ENCODE data around the gene PTPRE. TPM values are rescaled to one million over a fixed set of nuclear protein-coding genes. Genes with fewer than 3 reads are reported as not detected.

The PTPRE gene
- total RNA-seq, 1 donor, result 0.09 TPM

- no peak for DNase-seq (ENCODE audit: low read depth)
- TF ChIP-seq, protein P1, sequence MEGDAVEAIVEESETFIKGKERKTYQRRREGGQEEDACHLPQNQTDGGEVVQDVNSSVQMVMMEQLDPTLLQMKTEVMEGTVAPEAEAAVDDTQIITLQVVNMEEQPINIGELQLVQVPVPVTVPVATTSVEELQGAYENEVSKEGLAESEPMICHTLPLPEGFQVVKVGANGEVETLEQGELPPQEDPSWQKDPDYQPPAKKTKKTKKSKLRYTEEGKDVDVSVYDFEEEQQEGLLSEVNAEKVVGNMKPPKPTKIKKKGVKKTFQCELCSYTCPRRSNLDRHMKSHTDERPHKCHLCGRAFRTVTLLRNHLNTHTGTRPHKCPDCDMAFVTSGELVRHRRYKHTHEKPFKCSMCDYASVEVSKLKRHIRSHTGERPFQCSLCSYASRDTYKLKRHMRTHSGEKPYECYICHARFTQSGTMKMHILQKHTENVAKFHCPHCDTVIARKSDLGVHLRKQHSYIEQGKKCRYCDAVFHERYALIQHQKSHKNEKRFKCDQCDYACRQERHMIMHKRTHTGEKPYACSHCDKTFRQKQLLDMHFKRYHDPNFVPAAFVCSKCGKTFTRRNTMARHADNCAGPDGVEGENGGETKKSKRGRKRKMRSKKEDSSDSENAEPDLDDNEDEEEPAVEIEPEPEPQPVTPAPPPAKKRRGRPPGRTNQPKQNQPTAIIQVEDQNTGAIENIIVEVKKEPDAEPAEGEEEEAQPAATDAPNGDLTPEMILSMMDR (IDR thresholded peaks at IDR 0.05; ENCODE audit: insufficient read depth, low read length), result no peak
- no peak overlapping the region for H3K4me3 ChIP-seq (ENCODE audit: low read depth, low read length)
Measured at GRCh38 chr10:128059266-128059981, 152.5 kb downstream of the PTPRE start.

GRCh38 chr10:128059982-128060293 is 153.0 kb downstream of the PTPRE start:
- no peak for DNase-seq (ENCODE audit: low read depth)
- TF ChIP-seq, protein P1 (IDR thresholded peaks at IDR 0.05; ENCODE audit: insufficient read depth, low read length), result no peak
- H3K4me3 ChIP-seq (ENCODE audit: low read depth, low read length), result no peak overlapping the region

- no peak overlapping the region for H3K4me3 ChIP-seq (ENCODE audit: low read depth, low read length)
- no peak for DNase-seq (ENCODE audit: low read depth)
- TF ChIP-seq, protein P1 (IDR thresholded peaks at IDR 0.05; ENCODE audit: insufficient read depth, low read length), result no peak
Measured at GRCh38 chr10:128060341-128061250, 153.7 kb downstream of the PTPRE start.

DNA sequence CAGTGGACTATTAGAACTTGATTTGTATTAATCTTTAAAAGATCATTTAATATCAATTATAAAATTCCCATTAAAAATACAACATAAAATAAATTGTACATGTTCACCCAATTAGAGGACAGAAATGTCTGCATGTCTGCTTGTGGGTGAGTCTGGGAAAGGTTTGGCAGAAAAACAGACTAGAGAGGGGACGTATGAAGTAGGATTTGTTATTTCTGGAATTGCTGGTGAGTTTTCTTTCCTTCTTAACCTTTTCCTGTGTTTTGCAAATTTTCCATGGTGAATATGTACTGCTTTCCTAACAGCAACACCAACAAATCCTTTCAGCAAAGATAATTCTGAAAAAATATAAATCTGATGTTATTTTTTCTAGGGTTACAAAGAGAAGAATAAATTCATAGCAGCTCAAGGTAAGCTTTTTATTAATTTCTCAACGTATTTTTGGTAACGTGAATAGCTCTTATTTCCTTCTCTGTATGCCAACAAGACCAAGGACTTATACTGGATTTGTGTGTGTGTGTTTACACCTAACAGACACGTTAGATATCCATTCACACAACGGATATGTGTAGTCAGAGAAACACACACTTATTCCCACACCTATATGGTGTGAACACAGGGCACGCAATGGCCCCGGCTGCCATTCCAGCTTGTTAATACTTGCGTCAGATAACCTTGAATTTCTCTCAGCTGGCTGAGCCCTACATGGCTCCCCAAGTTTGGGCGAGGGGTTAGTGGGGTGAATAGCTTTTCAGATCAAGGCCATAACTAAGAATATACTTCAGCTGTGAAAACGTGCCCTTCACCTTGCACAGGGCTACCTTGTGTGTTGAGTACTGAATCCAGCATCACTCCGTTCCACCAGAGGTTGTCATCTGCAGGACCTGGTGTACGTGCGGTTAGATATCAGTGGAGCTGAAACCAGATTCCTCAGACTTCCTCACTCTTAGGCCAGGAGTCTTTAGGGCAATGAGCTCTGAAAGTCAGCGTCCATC is 154.7 kb downstream of the PTPRE start:
- TF ChIP-seq, protein P1 (IDR thresholded peaks at IDR 0.05; ENCODE audit: insufficient read depth, low read length), result no peak
- H3K4me3 ChIP-seq (ENCODE audit: low read depth, low read length), result no peak overlapping the region
- no peak for DNase-seq (ENCODE audit: low read depth)

- TF ChIP-seq, protein P1 (IDR thresholded peaks at IDR 0.05; ENCODE audit: insufficient read depth, low read length), result no peak
- H3K4me3 ChIP-seq (ENCODE audit: low read depth, low read length), result no peak overlapping the region
- DNase-seq (ENCODE audit: low read depth), result no peak
Measured at GRCh38 chr10:128062331-128062880, 155.5 kb downstream of the PTPRE start.

All from fibroblast of the aortic adventitia (primary cell).